A549 (cell line): ENCODE results near the gene TMCO4.

Experiments
- CBX2 ChIP-seq: fragments of 200-600 bp; sonication (generic); IDR thresholded peaks from 2 replicates; pipeline ENCODE4 v1.6.1; 2016; ENCODE audit warnings: low read depth, mild to moderate bottlenecking, borderline replicate concordance
- CHD4 ChIP-seq: fragments of 200-600 bp; sonication (generic); IDR thresholded peaks from 2 replicates; pipeline ENCODE4 v1.6.1; 2016; ENCODE audit warnings: antibody characterized with exemption, mild to moderate bottlenecking, borderline replicate concordance
- CTCF ChIP-seq: fragments of >200 bp; sonication (Bioruptor Twin); formaldehyde crosslinking; IDR thresholded peaks from 3 replicates; pipeline ENCODE4 v1.5.1; 2016
- EHF ChIP-seq: fragments of 250-450 bp; sonication (Bioruptor Pico); IDR thresholded peaks from 2 replicates; pipeline ENCODE4 v1.5.0; 2020; ENCODE audit warnings: mild to moderate bottlenecking
- FOXS1 ChIP-seq: fragments of 250-450 bp; sonication (Bioruptor Pico); IDR thresholded peaks from 2 replicates; pipeline ENCODE4 v1.5.0; 2020; ENCODE audit warnings: mild to moderate bottlenecking, moderate library complexity
- NFE2L2 ChIP-seq: fragments of 150-350 bp; conservative IDR thresholded peaks from 2 replicates; pipeline ENCODE4 v1.6.1; 2014; ENCODE audit warnings: low read length
- PBX3 ChIP-seq: IDR thresholded peaks from 2 replicates; pipeline ENCODE4 v1.6.1; 2012
- RARB ChIP-seq: fragments of 250-450 bp; sonication (Bioruptor Pico); IDR thresholded peaks from 2 replicates; pipeline ENCODE4 v1.8.0; 2021; ENCODE audit warnings: mild to moderate bottlenecking, moderate library complexity
- USF2 ChIP-seq: fragments of 450-650 bp; IDR thresholded peaks from 2 replicates; pipeline ENCODE4 v1.6.1; 2014; ENCODE audit warnings: antibody characterized with exemption

DNA sequence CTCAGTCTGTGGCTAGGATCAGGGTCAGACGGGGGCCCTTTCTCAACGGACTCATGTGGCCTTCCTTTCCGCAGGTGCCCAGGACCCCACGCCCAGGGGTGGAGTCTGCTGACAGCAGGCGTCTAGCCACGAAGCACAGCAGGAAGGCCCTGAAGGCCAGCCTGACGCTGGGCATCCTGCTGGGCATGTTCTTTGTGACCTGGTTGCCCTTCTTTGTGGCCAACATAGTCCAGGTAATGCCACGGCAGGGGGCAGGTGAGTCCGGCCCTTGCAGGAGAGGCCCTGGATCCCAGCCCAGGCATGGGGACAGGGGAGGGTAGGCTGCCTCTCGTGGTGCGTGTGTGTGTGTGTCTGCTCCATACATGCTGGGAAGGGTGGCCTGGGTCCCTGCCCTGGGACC, 121.2 kb downstream of the TMCO4 start:
- TF ChIP-seq USF2 = no peak
- no peak for TF ChIP-seq CTCF
- no peak for TF ChIP-seq CBX2
- TF ChIP-seq NFE2L2 = no peak
- no peak for TF ChIP-seq RARB (CRISPR knock-in tag)
- no peak for TF ChIP-seq FOXS1 (CRISPR knock-in tag)
- no peak for TF ChIP-seq PBX3
- no peak for TF ChIP-seq CHD4
- no peak for TF ChIP-seq EHF (CRISPR knock-in tag)
